ENCODE data around the gene CCSER1.

Gene CCSER1

GRCh38 chr4:90142081-90142480 lies 14.9 kb downstream of the CCSER1 start:
- TF ChIP-seq FOXP2 (optimal IDR thresholded peaks at IDR 0.05; ENCODE audit: control extremely low read depth, extremely low read length, insufficient read depth) (no peak), EZH2 (IDR thresholded peaks at IDR 0.05) (no peak)
- no peak overlapping the region for H3K4me3 ChIP-seq
- no peak overlapping the region for H3K27ac ChIP-seq
- no peak overlapping the region for H3K9ac ChIP-seq (ENCODE audit: insufficient read length)
- H3K9me3 ChIP-seq (ENCODE audit: low read depth, low read length), result no peaks in the 10 kb centered on the region
- no peaks in the 10 kb centered on the region for H3K36me3 ChIP-seq (ENCODE audit: insufficient read depth, low read length)
- DNase-seq (ENCODE audit: low read depth, low spot score), result no peak

GRCh38 chr4:90145319-90145718 lies 18.1 kb downstream of the CCSER1 start:
- DNase-seq (ENCODE audit: low read depth, low spot score), result no peak
- TF ChIP-seq POLR2AphosphoS5 (IDR thresholded peaks at IDR 0.05; ENCODE audit: borderline replicate concordance, low read depth, low read length) (no peak), EZH2 (IDR thresholded peaks at IDR 0.05) (no peak)
- Histone ChIP-seq H3K36me3 (ENCODE audit: insufficient read depth, low read length) (no peaks in the 10 kb centered on the region), H3K9ac (ENCODE audit: insufficient read length) (no peak overlapping the region), H3K27ac (no peak overlapping the region), H3K9me3 (ENCODE audit: low read depth, low read length) (no peaks in the 10 kb centered on the region), H3K4me3 (no peak overlapping the region)

GRCh38 chr4:90146306-90146705 lies 19.1 kb downstream of the CCSER1 start:
- DNase-seq (ENCODE audit: low read depth, low spot score), result no peak
- no peak overlapping the region for H3K9ac ChIP-seq (ENCODE audit: insufficient read length)
- no peak for TF ChIP-seq EZH2 (IDR thresholded peaks at IDR 0.05)
- no peak for TF ChIP-seq FOXP2 (optimal IDR thresholded peaks at IDR 0.05; ENCODE audit: control extremely low read depth, extremely low read length, insufficient read depth)
- no peak for TF ChIP-seq POLR2AphosphoS5 (IDR thresholded peaks at IDR 0.05; ENCODE audit: borderline replicate concordance, low read depth, low read length)
- no peaks in the 10 kb centered on the region for H3K36me3 ChIP-seq (ENCODE audit: insufficient read depth, low read length)
- H3K9me3 ChIP-seq (ENCODE audit: low read depth, low read length), result no peaks in the 10 kb centered on the region
- no peak overlapping the region for H3K4me3 ChIP-seq
- H3K27ac ChIP-seq, result no peak overlapping the region

- no peak overlapping the region for H3K27ac ChIP-seq
- H3K9ac ChIP-seq (ENCODE audit: insufficient read length), result no peak overlapping the region
- no peak overlapping the region for H3K4me3 ChIP-seq
- no peak for TF ChIP-seq EZH2 (IDR thresholded peaks at IDR 0.05)
- TF ChIP-seq POLR2AphosphoS5 (IDR thresholded peaks at IDR 0.05; ENCODE audit: borderline replicate concordance, low read depth, low read length), result no peak
- TF ChIP-seq FOXP2 (optimal IDR thresholded peaks at IDR 0.05; ENCODE audit: control extremely low read depth, extremely low read length, insufficient read depth), result no peak
- DNase-seq (ENCODE audit: low read depth, low spot score), result no peak
- H3K36me3 ChIP-seq (ENCODE audit: insufficient read depth, low read length), result no peaks in the 10 kb centered on the region
- no peaks in the 10 kb centered on the region for H3K9me3 ChIP-seq (ENCODE audit: low read depth, low read length)
Measured at GRCh38 chr4:90148574-90149148, 21.5 kb downstream of the CCSER1 start.

GRCh38 chr4:90152024-90152423 lies 24.8 kb downstream of the CCSER1 start:
- Histone ChIP-seq H3K4me3 (no peak overlapping the region), H3K36me3 (ENCODE audit: insufficient read depth, low read length) (no peaks in the 10 kb centered on the region), H3K27ac (no peak overlapping the region), H3K9ac (ENCODE audit: insufficient read length) (no peak overlapping the region), H3K9me3 (ENCODE audit: low read depth, low read length) (no peaks in the 10 kb centered on the region)
- no peak for DNase-seq (ENCODE audit: low read depth, low spot score)
- no peak for TF ChIP-seq POLR2AphosphoS5 (IDR thresholded peaks at IDR 0.05; ENCODE audit: borderline replicate concordance, low read depth, low read length)
- TF ChIP-seq EZH2 (IDR thresholded peaks at IDR 0.05), result no peak

- no peak for TF ChIP-seq POLR2AphosphoS5 (IDR thresholded peaks at IDR 0.05; ENCODE audit: borderline replicate concordance, low read depth, low read length)
- TF ChIP-seq EZH2 (IDR thresholded peaks at IDR 0.05), result no peak
- TF ChIP-seq FOXP2 (optimal IDR thresholded peaks at IDR 0.05; ENCODE audit: control extremely low read depth, extremely low read length, insufficient read depth), result no peak
- Histone ChIP-seq H3K36me3 (ENCODE audit: insufficient read depth, low read length) (no peaks in the 10 kb centered on the region), H3K27ac (no peak overlapping the region), H3K9me3 (ENCODE audit: low read depth, low read length) (no peaks in the 10 kb centered on the region), H3K4me3 (no peak overlapping the region), H3K9ac (ENCODE audit: insufficient read length) (no peak overlapping the region)
- no peak for DNase-seq (ENCODE audit: low read depth, low spot score)
Measured at GRCh38 chr4:90159193-90159592, 32.0 kb downstream of the CCSER1 start.

- DNase-seq (ENCODE audit: low read depth, low spot score), result no peak
- no peaks in the 10 kb centered on the region for H3K9me3 ChIP-seq (ENCODE audit: low read depth, low read length)
- H3K9ac ChIP-seq (ENCODE audit: insufficient read length), result no peak overlapping the region
- TF ChIP-seq POLR2AphosphoS5 (IDR thresholded peaks at IDR 0.05; ENCODE audit: borderline replicate concordance, low read depth, low read length) (no peak), EZH2 (IDR thresholded peaks at IDR 0.05) (no peak), FOXP2 (optimal IDR thresholded peaks at IDR 0.05; ENCODE audit: control extremely low read depth, extremely low read length, insufficient read depth) (no peak)
- H3K36me3 ChIP-seq (ENCODE audit: insufficient read depth, low read length), result no peaks in the 10 kb centered on the region
- H3K4me3 ChIP-seq, result no peak overlapping the region
- no peak overlapping the region for H3K27ac ChIP-seq
Measured at GRCh38 chr4:90160044-90160443, 32.9 kb downstream of the CCSER1 start.

- no peaks in the 10 kb centered on the region for H3K36me3 ChIP-seq (ENCODE audit: insufficient read depth, low read length)
- H3K4me3 ChIP-seq, result no peak overlapping the region
- no peak overlapping the region for H3K27ac ChIP-seq
- no peak overlapping the region for H3K9ac ChIP-seq (ENCODE audit: insufficient read length)
- no peaks in the 10 kb centered on the region for H3K9me3 ChIP-seq (ENCODE audit: low read depth, low read length)
- TF ChIP-seq POLR2AphosphoS5 (IDR thresholded peaks at IDR 0.05; ENCODE audit: borderline replicate concordance, low read depth, low read length), result no peak
- no peak for TF ChIP-seq EZH2 (IDR thresholded peaks at IDR 0.05)
- TF ChIP-seq FOXP2 (optimal IDR thresholded peaks at IDR 0.05; ENCODE audit: control extremely low read depth, extremely low read length, insufficient read depth), result no peak
- DNase-seq (ENCODE audit: low read depth, low spot score), result no peak
Measured at GRCh38 chr4:90162566-90162965, 35.4 kb downstream of the CCSER1 start.

GRCh38 chr4:90163872-90164271 lies 36.7 kb downstream of the CCSER1 start:
- no peak overlapping the region for H3K4me3 ChIP-seq
- no peak overlapping the region for H3K27ac ChIP-seq
- no peaks in the 10 kb centered on the region for H3K36me3 ChIP-seq (ENCODE audit: insufficient read depth, low read length)
- DNase-seq (ENCODE audit: low read depth, low spot score), result no peak
- no peaks in the 10 kb centered on the region for H3K9me3 ChIP-seq (ENCODE audit: low read depth, low read length)
- TF ChIP-seq EZH2 (IDR thresholded peaks at IDR 0.05) (no peak), POLR2AphosphoS5 (IDR thresholded peaks at IDR 0.05; ENCODE audit: borderline replicate concordance, low read depth, low read length) (no peak), FOXP2 (optimal IDR thresholded peaks at IDR 0.05; ENCODE audit: control extremely low read depth, extremely low read length, insufficient read depth) (no peak)
- no peak overlapping the region for H3K9ac ChIP-seq (ENCODE audit: insufficient read length)

Data from SK-N-MC (cell line).